GM19395 (cell line): ENCODE measurements around the gene PIEZO2.

Source experiments
- ATAC-seq: cut with Tn5 transposase; IDR thresholded peaks from one replicate; pipeline ENCODE4 v1.9.1; 2021; ENCODE audit warnings: mild to moderate bottlenecking, moderate library complexity; ENCODE audit not compliant: unreplicated experiment

The PIEZO2 gene

GRCh38 chr18:11070593-11070992 lies 78.8 kb downstream of the PIEZO2 start:
- no peak for ATAC-seq

- ATAC-seq: no peak
Measured at GRCh38 chr18:11066038-11066437, 83.3 kb downstream of the PIEZO2 start.

- no peak for ATAC-seq
Measured at GRCh38 chr18:11064727-11065460, 84.5 kb downstream of the PIEZO2 start.

- no peak for ATAC-seq
Measured at GRCh38 chr18:11064106-11064505, 85.3 kb downstream of the PIEZO2 start.

GRCh38 chr18:11055721-11056120 lies 93.6 kb downstream of the PIEZO2 start:
- no peak for ATAC-seq

GRCh38 chr18:11054497-11054896 lies 94.9 kb downstream of the PIEZO2 start:
- no peak for ATAC-seq

- ATAC-seq: no peak
Measured at GRCh38 chr18:11053293-11053692, 96.1 kb downstream of the PIEZO2 start.

- no peak for ATAC-seq
Measured at GRCh38 chr18:11052800-11053199, 96.6 kb downstream of the PIEZO2 start.

- ATAC-seq: no peak
Measured at GRCh38 chr18:11051462-11051861, 97.9 kb downstream of the PIEZO2 start.

GRCh38 chr18:11050966-11051365 lies 98.4 kb downstream of the PIEZO2 start:
- no peak for ATAC-seq

GRCh38 chr18:11047817-11048216 lies 101.6 kb downstream of the PIEZO2 start:
- no peak for ATAC-seq

- no peak for ATAC-seq
Measured at GRCh38 chr18:11047156-11047555, 102.2 kb downstream of the PIEZO2 start.

GRCh38 chr18:11046140-11046539 lies 103.2 kb downstream of the PIEZO2 start:
- ATAC-seq: no peak

GRCh38 chr18:11043694-11044093 lies 105.7 kb downstream of the PIEZO2 start:
- ATAC-seq: no peak

GRCh38 chr18:11042247-11042646 lies 107.1 kb downstream of the PIEZO2 start:
- ATAC-seq: no peak

GRCh38 chr18:11040823-11041656 lies 108.3 kb downstream of the PIEZO2 start:
- ATAC-seq: no peak

- no peak for ATAC-seq
Measured at GRCh38 chr18:11040359-11040758, 109.0 kb downstream of the PIEZO2 start.

- ATAC-seq: no peak
Measured at GRCh38 chr18:11037533-11038240, 111.7 kb downstream of the PIEZO2 start.

- ATAC-seq: no peak
Measured at GRCh38 chr18:11035814-11036495, 113.4 kb downstream of the PIEZO2 start.

GRCh38 chr18:11035376-11035775 lies 114.0 kb downstream of the PIEZO2 start:
- ATAC-seq: no peak

- no peak for ATAC-seq
Measured at GRCh38 chr18:11034884-11035283, 114.5 kb downstream of the PIEZO2 start.
